Astrocyte (in vitro differentiated cells and primary cell): ENCODE data around the gene RANGAP1.

Experiments used
- CTCF ChIP-seq: IDR thresholded peaks from 2 replicates; pipeline ENCODE4 v1.5.1; 2011; ENCODE audit warnings: low read depth, mild to moderate bottlenecking, inconsistent platforms, low read length, moderate library complexity; ENCODE audit not compliant: insufficient read depth
- EZH2 ChIP-seq: IDR thresholded peaks from 2 replicates; pipeline ENCODE4 v1.6.1; 2012; ENCODE audit warnings: mild to moderate bottlenecking, low read length, inconsistent platforms; ENCODE audit not compliant: insufficient read depth

- no peak for TF ChIP-seq CTCF
- TF ChIP-seq EZH2 = no peak
Observed at GRCh38 chr22:41274856-41275255, 11.1 kb downstream of the RANGAP1 start.
